ENCODE measurements around the gene VDAC2.

The VDAC2 gene

GRCh38 chr10:75201793-75202307 lies 8.7 kb upstream of the VDAC2 start:
- no peak for TF ChIP-seq TAF1 (IDR thresholded peaks at IDR 0.05; ENCODE audit: low read depth)
- TF ChIP-seq CREB1 (IDR thresholded peaks at IDR 0.05; ENCODE audit: low read depth): no peak
- TF ChIP-seq CEBPB (IDR thresholded peaks at IDR 0.05): no peak
- TF ChIP-seq YY1 (IDR thresholded peaks at IDR 0.05; ENCODE audit: low read depth): no peak
- TF ChIP-seq RAD21 (IDR thresholded peaks at IDR 0.05; ENCODE audit: low read depth): no peak
- TF ChIP-seq EGR1 (IDR thresholded peaks at IDR 0.05): no peak
- TF ChIP-seq ZBTB7A (IDR thresholded peaks at IDR 0.05; ENCODE audit: low read depth): no peak
- TF ChIP-seq TCF12 (IDR thresholded peaks at IDR 0.05; ENCODE audit: low read depth): no peak
- no peak for TF ChIP-seq FOXM1 (IDR thresholded peaks at IDR 0.05; ENCODE audit: borderline replicate concordance, low read depth)
- no peak for TF ChIP-seq USF1 (IDR thresholded peaks at IDR 0.05)
- TF ChIP-seq NFIC (IDR thresholded peaks at IDR 0.05): no peak
- TF ChIP-seq EP300 (IDR thresholded peaks at IDR 0.05; ENCODE audit: borderline replicate concordance): no peak
- no peak for TF ChIP-seq TEAD4 (IDR thresholded peaks at IDR 0.05)
- TF ChIP-seq REST (IDR thresholded peaks at IDR 0.05; ENCODE audit: low read depth): no peak
- TF ChIP-seq MAX (IDR thresholded peaks at IDR 0.05): no peak

DNA sequence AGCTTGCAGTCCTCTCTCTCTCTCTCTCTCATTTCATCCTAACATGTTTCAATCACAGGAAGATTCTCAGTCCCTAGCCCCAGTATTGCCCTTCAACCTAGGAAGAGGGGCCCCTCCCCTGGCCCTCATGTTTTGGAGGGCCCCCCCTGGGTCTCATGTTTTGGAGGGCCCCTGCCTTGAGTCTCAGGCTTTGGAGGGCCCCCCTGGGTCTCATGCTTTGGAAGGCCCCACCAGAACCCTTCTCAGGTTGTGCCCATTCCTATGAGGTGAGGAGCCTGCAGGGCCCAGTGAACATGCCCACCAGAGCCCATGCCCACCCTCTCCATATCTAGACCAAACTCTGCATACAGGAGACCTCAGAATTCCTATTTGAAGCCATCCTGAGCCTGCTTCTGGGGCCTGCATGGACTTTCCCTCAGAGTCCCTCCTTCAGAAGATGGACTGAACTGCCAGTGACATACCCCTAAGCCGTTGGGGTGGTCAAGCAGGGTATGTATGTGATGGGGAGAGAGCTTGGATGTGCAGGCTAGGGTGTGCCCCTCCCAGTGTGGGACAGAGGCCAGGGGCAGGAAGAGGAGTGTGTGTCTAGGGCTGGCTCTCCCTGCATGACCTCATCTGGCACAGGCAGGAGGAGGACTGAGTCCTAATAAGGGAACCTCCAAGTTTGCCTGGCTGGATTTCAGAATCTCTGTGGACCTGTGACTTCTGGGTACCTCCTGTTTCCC lies 8.1 kb upstream of the VDAC2 start:
- TF ChIP-seq NFIC (IDR thresholded peaks at IDR 0.05): 0 out of 2 replicates have a peak, but pooled peaks have one; percentile 17
- no peak for TF ChIP-seq REST (IDR thresholded peaks at IDR 0.05; ENCODE audit: low read depth)
- TF ChIP-seq TCF12 (IDR thresholded peaks at IDR 0.05; ENCODE audit: low read depth): no peak

DNA sequence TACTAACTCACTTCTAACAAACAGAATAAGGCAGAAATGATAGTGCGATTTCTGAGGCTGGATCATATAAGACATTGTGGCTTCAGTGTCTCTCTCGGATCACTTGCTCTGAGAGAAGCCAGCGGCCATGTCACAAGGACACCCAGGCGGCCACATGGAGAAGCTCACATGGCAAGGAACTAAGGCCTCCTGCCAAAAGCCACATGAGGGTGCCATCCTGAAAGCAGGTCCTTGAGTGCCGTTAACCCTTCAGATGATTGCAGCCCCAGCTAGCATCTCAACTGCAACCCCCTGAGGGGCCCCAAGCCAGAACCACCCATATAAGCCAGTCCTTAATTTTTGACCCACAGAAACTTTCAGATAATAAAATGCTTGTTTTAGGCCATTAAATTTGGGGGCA lies 6.9 kb upstream of the VDAC2 start:
- TF ChIP-seq EP300 (IDR thresholded peaks at IDR 0.05; ENCODE audit: borderline replicate concordance) (no peak), RAD21 (IDR thresholded peaks at IDR 0.05; ENCODE audit: low read depth) (no peak), FOXM1 (IDR thresholded peaks at IDR 0.05; ENCODE audit: borderline replicate concordance, low read depth) (no peak), EGR1 (IDR thresholded peaks at IDR 0.05) (no peak), TCF12 (IDR thresholded peaks at IDR 0.05; ENCODE audit: low read depth) (no peak), REST (IDR thresholded peaks at IDR 0.05; ENCODE audit: low read depth) (no peak), TAF1 (IDR thresholded peaks at IDR 0.05; ENCODE audit: low read depth) (no peak), USF1 (IDR thresholded peaks at IDR 0.05) (no peak), CREB1 (IDR thresholded peaks at IDR 0.05; ENCODE audit: low read depth) (no peak), TEAD4 (IDR thresholded peaks at IDR 0.05) (no peak), NFIC (IDR thresholded peaks at IDR 0.05) (no peak), MAX (IDR thresholded peaks at IDR 0.05) (no peak), CEBPB (IDR thresholded peaks at IDR 0.05) (no peak), ZBTB7A (IDR thresholded peaks at IDR 0.05; ENCODE audit: low read depth) (no peak), YY1 (IDR thresholded peaks at IDR 0.05; ENCODE audit: low read depth) (no peak)

DNA sequence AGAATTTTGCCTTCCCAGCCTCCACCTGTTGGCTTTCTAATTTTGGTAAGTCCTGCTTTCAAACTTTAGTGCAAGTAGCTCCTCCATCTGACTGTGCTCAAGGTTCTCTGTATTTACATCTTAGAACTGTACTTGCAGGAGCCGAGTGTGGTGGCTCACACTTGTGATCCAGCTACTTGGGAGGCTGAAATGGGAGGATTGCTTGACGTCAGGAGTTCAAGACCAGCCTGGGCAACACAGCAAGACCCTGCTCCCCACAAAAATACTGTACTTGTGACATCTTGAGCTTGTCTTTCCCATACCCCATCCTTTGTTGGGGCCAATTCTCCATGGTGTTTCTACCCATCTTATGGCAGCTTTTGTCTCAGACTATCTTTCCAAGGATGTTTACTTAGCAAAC lies 4.7 kb upstream of the VDAC2 start:
- no peak for TF ChIP-seq TCF12 (IDR thresholded peaks at IDR 0.05; ENCODE audit: low read depth)
- TF ChIP-seq REST (IDR thresholded peaks at IDR 0.05; ENCODE audit: low read depth): no peak
- no peak for TF ChIP-seq USF1 (IDR thresholded peaks at IDR 0.05)
- no peak for TF ChIP-seq CEBPB (IDR thresholded peaks at IDR 0.05)
- no peak for TF ChIP-seq YY1 (IDR thresholded peaks at IDR 0.05; ENCODE audit: low read depth)
- no peak for TF ChIP-seq CREB1 (IDR thresholded peaks at IDR 0.05; ENCODE audit: low read depth)
- TF ChIP-seq ZBTB7A (IDR thresholded peaks at IDR 0.05; ENCODE audit: low read depth): no peak
- TF ChIP-seq RAD21 (IDR thresholded peaks at IDR 0.05; ENCODE audit: low read depth): no peak
- TF ChIP-seq NFIC (IDR thresholded peaks at IDR 0.05): no peak
- no peak for TF ChIP-seq TEAD4 (IDR thresholded peaks at IDR 0.05)
- TF ChIP-seq EGR1 (IDR thresholded peaks at IDR 0.05): no peak
- TF ChIP-seq EP300 (IDR thresholded peaks at IDR 0.05; ENCODE audit: borderline replicate concordance): no peak
- no peak for TF ChIP-seq FOXM1 (IDR thresholded peaks at IDR 0.05; ENCODE audit: borderline replicate concordance, low read depth)
- TF ChIP-seq TAF1 (IDR thresholded peaks at IDR 0.05; ENCODE audit: low read depth): no peak
- TF ChIP-seq MAX (IDR thresholded peaks at IDR 0.05): no peak
